Fibroblast of lung (primary cell): ENCODE results near the gene LTC4S. TPM values are rescaled to one million over a fixed set of nuclear protein-coding genes. Genes with fewer than 3 reads are reported as not detected.
A peak's percentile ranks its signal among the peaks of the same experiment; 100 is the strongest.

Experiments used
- DNase-seq, 2 donors: peaks; one replicate each; pipeline versions ENCODE4 v3.0.0 to v3.0.0-alpha.2; 2010; ENCODE audit warnings: low read depth in 2 of 2
- H2AFZ ChIP-seq: 2 replicates; pipeline ENCODE4 v1.5.1; 2012; ENCODE audit warnings: low read length, control low read depth, inconsistent platforms
- H3K27ac ChIP-seq: 2 replicates; pipeline ENCODE4 v1.5.1; 2011; ENCODE audit warnings: low read length, control low read depth; ENCODE audit not compliant: insufficient read depth
- H3K27me3 ChIP-seq: 2 replicates; pipeline ENCODE4 v1.5.1; 2011; ENCODE audit warnings: mild to moderate bottlenecking, low read length; ENCODE audit not compliant: control insufficient read depth, insufficient read depth
- H3K36me3 ChIP-seq: 2 replicates; pipeline ENCODE4 v1.5.1; 2011; ENCODE audit warnings: low read length; ENCODE audit not compliant: control insufficient read depth, insufficient read depth
- H3K4me1 ChIP-seq: 2 replicates; pipeline ENCODE4 v1.5.1; 2011; ENCODE audit warnings: low read length; ENCODE audit not compliant: control insufficient read depth, insufficient read depth; ENCODE audit errors: extremely low read depth
- H3K4me2 ChIP-seq: 2 replicates; pipeline ENCODE4 v1.5.1; 2011; ENCODE audit warnings: low read length, control low read depth; ENCODE audit not compliant: insufficient read depth; ENCODE audit errors: extremely low read depth
- H3K4me3 ChIP-seq, 4 experiments: fragments of 200-600 bp in 1 of 4; sonication (generic) in 1 of 4; replicated peaks in 1 of 4; 2 replicates each; pipeline ENCODE4 v1.5.1; 2011 to 2016; ENCODE audit warnings: low read length in 4 of 4, low read depth in 3 of 4, mild to moderate bottlenecking in 3 of 4, control low read depth in 2 of 4, inconsistent platforms in 1 of 4, mixed read lengths in 1 of 4; ENCODE audit not compliant: insufficient read depth in 1 of 4; ENCODE audit errors: control extremely low read depth in 1 of 4
- H3K79me2 ChIP-seq: 2 replicates; pipeline ENCODE4 v1.5.1; 2012; ENCODE audit warnings: mild to moderate bottlenecking, low read length, inconsistent platforms; ENCODE audit not compliant: control insufficient read depth, insufficient read depth
- H3K9ac ChIP-seq: 2 replicates; pipeline ENCODE4 v1.5.1; 2011; ENCODE audit warnings: mild to moderate bottlenecking, low read length, control low read depth; ENCODE audit not compliant: insufficient read depth
- H3K9me3 ChIP-seq: 2 replicates; pipeline ENCODE4 v1.5.1; 2012; ENCODE audit warnings: low read depth, low read length; ENCODE audit not compliant: control insufficient read depth, insufficient read depth
- H4K20me1 ChIP-seq: 2 replicates; pipeline ENCODE4 v1.5.1; 2011; ENCODE audit warnings: low read length; ENCODE audit not compliant: control insufficient read depth, insufficient read depth; ENCODE audit errors: extremely low read depth
- CTCF ChIP-seq, 2 donors: IDR thresholded peaks in 1 of 2; conservative IDR thresholded peaks in 1 of 2; 1 replicate in 1 of 2; 2 replicates in 1 of 2; pipeline ENCODE4 v1.5.1; 2011 to 2012; ENCODE audit warnings: low read length in 2 of 2, control low read depth in 1 of 2, inconsistent platforms in 1 of 2, low read depth in 1 of 2, mild to moderate bottlenecking in 1 of 2
- EZH2 ChIP-seq: IDR thresholded peaks from 2 replicates; pipeline ENCODE4 v1.5.1; 2012; ENCODE audit warnings: low read length, control low read depth, mild to moderate bottlenecking; ENCODE audit errors: missing control alignments
- polyA plus RNA-seq, 2 donors: library from polyadenylated mRNA; depleted of rRNA in 1 of 2; stranded (reverse) in 1 of 2; unstranded in 1 of 2; fragments of >200 nt; gene quantifications; 2 replicates each; pipeline ENCODE4 v1.2.1, GENCODE V29; 2011 to 2012; ENCODE audit warnings: missing spikeins in 1 of 2
- total RNA-seq: library from RNA; depleted of rRNA; stranded (reverse); fragments of >200 nt; gene quantifications from 2 replicates; pipeline ENCODE4 v1.2.1, GENCODE V29; 2014

Gene LTC4S
- total and polyA plus RNA-seq, 2 donors (not counting 1 experiment from before 2014, with no cell fraction given) = 0.32 to 0.83 TPM

DNA sequence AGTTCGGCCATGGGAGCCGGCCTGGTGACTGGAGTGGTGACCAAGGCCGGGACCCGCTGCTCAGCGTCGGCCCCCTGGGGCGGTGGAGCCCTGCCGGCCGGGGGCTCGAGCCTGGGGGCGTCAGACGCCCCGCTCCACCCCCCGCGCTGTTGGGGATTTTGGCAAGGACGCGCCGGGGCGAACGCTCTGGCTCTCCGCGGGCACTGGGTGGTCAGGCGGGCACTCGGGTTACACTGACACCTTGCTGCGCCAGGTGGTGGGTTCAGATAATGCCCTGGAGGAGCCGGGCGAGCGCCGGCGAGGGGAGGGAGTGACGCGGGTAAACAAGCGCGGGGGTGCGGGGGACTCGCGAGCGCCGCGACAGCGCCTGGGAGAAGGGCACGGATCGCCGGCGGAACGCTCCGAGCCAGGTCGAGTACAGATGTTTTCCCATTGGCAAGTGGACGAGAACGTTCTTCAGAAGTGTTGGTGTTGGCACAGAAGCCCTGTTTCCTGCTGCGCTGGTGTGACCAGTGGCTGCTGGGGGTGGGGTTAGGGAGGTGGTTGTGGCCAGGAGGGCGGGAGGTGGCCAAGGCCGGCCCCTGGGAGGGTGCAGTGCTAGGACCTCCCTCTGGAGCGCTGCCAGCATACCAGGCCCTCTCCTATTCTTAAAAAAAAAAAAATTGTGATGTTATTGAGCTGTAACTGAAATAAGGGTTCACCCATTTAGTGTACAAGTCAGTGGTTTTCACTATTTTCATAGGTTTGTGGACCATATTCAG is 27.7 kb downstream of the LTC4S start:
- peak; percentile 93 to 95 for DNase-seq
- Histone ChIP-seq H3K36me3 (peaks cover 33% of the 10 kb centered on the region), H3K4me3 (peak overlapping the region; percentile 85 to 100 (median 90)), H3K27ac (peak overlapping the region; percentile 79), H3K9me3 (no peaks in the 10 kb centered on the region), H3K4me2 (peak overlapping the region; percentile 86), H3K79me2 (peaks cover 52% of the 10 kb centered on the region), H4K20me1 (peaks cover 8% of the 10 kb centered on the region), H3K4me1 (peaks cover 39% of the 10 kb centered on the region), H2AFZ (no peak overlapping the region), H3K9ac (peak overlapping the region; percentile 93), H3K27me3 (no peaks in the 10 kb centered on the region)
- TF ChIP-seq EZH2 = no peak
- no peak for TF ChIP-seq CTCF (conservative IDR thresholded peaks at IDR 0.05 in 1 of 2, IDR thresholded peaks at IDR 0.05 in 1 of 2; ENCODE audit: low read depth in 1 of 2, low read length in 2 of 2)

GRCh38 chr5:179822059-179822432 is 28.3 kb downstream of the LTC4S start:
- peaks cover 37% of the 10 kb centered on the region for H3K36me3 ChIP-seq
- no peak for DNase-seq
- peak overlapping the region; percentile 13 for H3K9ac ChIP-seq
- H3K9me3 ChIP-seq = no peaks in the 10 kb centered on the region
- H3K27me3 ChIP-seq = no peaks in the 10 kb centered on the region
- H3K27ac ChIP-seq = peak overlapping the region; percentile 79
- peak overlapping the region; percentile 86 for H3K4me2 ChIP-seq
- H4K20me1 ChIP-seq = peaks cover 8% of the 10 kb centered on the region
- peaks cover 54% of the 10 kb centered on the region for H3K79me2 ChIP-seq
- H3K4me1 ChIP-seq = peaks cover 39% of the 10 kb centered on the region
- no peak overlapping the region for H2AFZ ChIP-seq
- peak overlapping the region; percentile 85 to 100 (median 90) for H3K4me3 ChIP-seq
- TF ChIP-seq EZH2 (no peak), CTCF (conservative IDR thresholded peaks at IDR 0.05 in 1 of 2, IDR thresholded peaks at IDR 0.05 in 1 of 2; ENCODE audit: low read depth in 1 of 2, low read length in 2 of 2) (no peak)

- no peak for TF ChIP-seq CTCF (conservative IDR thresholded peaks at IDR 0.05 in 1 of 2, IDR thresholded peaks at IDR 0.05 in 1 of 2; ENCODE audit: low read depth in 1 of 2, low read length in 2 of 2)
- no peak for TF ChIP-seq EZH2
- H4K20me1 ChIP-seq = peaks cover 8% of the 10 kb centered on the region
- peaks cover 39% of the 10 kb centered on the region for H3K4me1 ChIP-seq
- peak overlapping the region; percentile 85 to 100 (median 90) for H3K4me3 ChIP-seq
- peak overlapping the region; percentile 86 for H3K4me2 ChIP-seq
- peak overlapping the region; percentile 43 for H3K9ac ChIP-seq
- H2AFZ ChIP-seq = no peak overlapping the region
- peaks cover 37% of the 10 kb centered on the region for H3K36me3 ChIP-seq
- H3K27me3 ChIP-seq = no peaks in the 10 kb centered on the region
- peaks cover 54% of the 10 kb centered on the region for H3K79me2 ChIP-seq
- no peak overlapping the region for H3K27ac ChIP-seq
- no peak for DNase-seq
- no peaks in the 10 kb centered on the region for H3K9me3 ChIP-seq
These were observed 28.7 kb downstream of the LTC4S start for GRCh38 chr5:179822444-179822990.
